ENCODE measurements around the gene CARF. TPM values are rescaled to one million over a fixed set of nuclear protein-coding genes. Genes with fewer than 3 reads are reported as not detected.
"Not testable (repeated sequence)": the region's sequence is repeated elsewhere in the genome, so short reads cannot be mapped to it uniquely, and the experiment has no call there.

CARF gene
- total RNA-seq, 2 donors from 2014 or later, result 14.3 to 15.8 TPM

- DNase-seq (ENCODE audit: low spot score), result no peak
- no peak overlapping the region for H3K4me3 ChIP-seq
- TF ChIP-seq POLR2A (IDR thresholded peaks at IDR 0.05) (no peak), CTCF (IDR thresholded peaks at IDR 0.05) (no peak), POLR2AphosphoS5 (IDR thresholded peaks at IDR 0.05) (no peak)
- no peaks in the 10 kb centered on the region for H3K9me3 ChIP-seq
- intact Hi-C loops (cut with DNase I), result no loop called here
- no peak overlapping the region for H3K27ac ChIP-seq
- no peaks in the 10 kb centered on the region for H3K4me1 ChIP-seq (replicated peaks)
- H3K36me3 ChIP-seq, result no peaks in the 10 kb centered on the region
- H3K27me3 ChIP-seq (replicated peaks; ENCODE audit: insufficient read depth), result no peaks in the 10 kb centered on the region
- WGBS, result 96% methylated on average over 2 of the region's 2 CpGs
Observed at GRCh38 chr2:202877699-202878098, 34.4 kb upstream of the CARF start.

DNA sequence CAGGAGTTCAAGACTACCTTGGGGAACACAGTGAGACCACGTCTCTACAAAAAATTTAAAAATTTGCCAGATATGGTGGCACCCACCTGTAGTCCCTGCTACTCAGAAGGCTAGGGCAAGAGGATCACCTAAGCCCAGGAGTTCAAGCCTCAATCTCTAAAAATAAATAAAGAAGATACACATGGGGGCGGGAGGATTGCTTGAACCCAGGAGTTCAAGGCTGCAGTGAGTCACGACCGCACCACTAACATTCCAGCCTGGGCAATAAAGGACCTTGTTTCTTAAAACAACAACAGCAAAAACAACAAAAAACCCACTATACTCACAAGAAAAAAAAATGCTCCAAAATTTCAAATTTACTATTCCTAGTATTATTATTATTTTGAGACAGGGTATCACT is 30.5 kb upstream of the CARF start:
- intact Hi-C loops (cut with DNase I), result no loop called here

DNA sequence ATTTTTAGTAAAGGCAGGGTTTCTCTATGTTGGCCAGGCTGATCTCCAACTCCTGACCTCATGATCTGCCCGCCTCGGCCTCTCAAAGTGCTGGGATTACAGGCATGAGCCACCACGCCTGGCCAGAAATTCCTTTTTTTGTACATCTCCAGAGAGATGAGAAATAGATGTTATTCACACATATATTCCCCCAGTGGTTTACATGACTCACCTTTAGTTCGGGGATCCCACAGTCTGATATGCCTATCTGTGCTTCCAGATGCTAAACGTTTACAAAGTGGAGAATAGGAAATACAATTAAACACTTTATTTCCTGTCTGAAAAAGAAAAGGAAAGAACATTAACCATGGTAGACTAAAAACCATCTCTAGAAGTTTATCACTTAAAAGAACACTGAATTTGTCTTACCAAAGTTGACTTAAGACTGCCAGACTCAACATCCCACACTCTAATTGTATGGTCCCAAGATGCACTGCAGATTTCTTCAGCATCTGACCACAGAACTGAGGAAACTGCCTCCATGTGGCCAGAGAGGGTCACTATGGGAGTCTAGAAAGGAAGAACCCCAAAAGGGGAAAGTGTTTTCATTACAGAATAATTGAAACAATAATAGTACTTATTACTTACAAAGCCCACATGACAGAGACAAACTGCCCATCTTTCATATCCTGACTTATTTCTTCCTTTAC is 27.9 kb upstream of the CARF start:
- TF ChIP-seq POLR2A (IDR thresholded peaks at IDR 0.05), result no peak
- TF ChIP-seq POLR2AphosphoS5 (IDR thresholded peaks at IDR 0.05), result no peak
- TF ChIP-seq CTCF (IDR thresholded peaks at IDR 0.05), result no peak
- Histone ChIP-seq H3K27ac (no peak overlapping the region), H3K27me3 (replicated peaks; ENCODE audit: insufficient read depth) (no peaks in the 10 kb centered on the region), H3K9me3 (no peaks in the 10 kb centered on the region), H3K4me1 (replicated peaks) (no peaks in the 10 kb centered on the region), H3K36me3 (no peaks in the 10 kb centered on the region), H3K4me3 (no peak overlapping the region)
- WGBS, result 86% methylated on average over 5 of the region's 5 CpGs
- intact Hi-C loops (cut with DNase I), result no loop called here
- DNase-seq (ENCODE audit: low spot score), result no peak

More for the DNA sequence above, 30.5 kb upstream of the CARF start:
- Histone ChIP-seq H3K4me3 (no peak overlapping the region), H3K36me3 (no peaks in the 10 kb centered on the region), H3K27me3 (replicated peaks; ENCODE audit: insufficient read depth) (no peaks in the 10 kb centered on the region), H3K4me1 (replicated peaks) (no peaks in the 10 kb centered on the region), H3K27ac (no peak overlapping the region), H3K9me3 (no peaks in the 10 kb centered on the region)
- DNase-seq (ENCODE audit: low spot score), result no peak
- 92% methylated on average over 4 of the region's 4 CpGs for WGBS
- TF ChIP-seq CTCF (IDR thresholded peaks at IDR 0.05) (no peak), POLR2A (IDR thresholded peaks at IDR 0.05) (no peak), POLR2AphosphoS5 (IDR thresholded peaks at IDR 0.05) (no peak)

- Histone ChIP-seq H3K4me3 (no peak overlapping the region), H3K9me3 (no peaks in the 10 kb centered on the region), H3K36me3 (no peaks in the 10 kb centered on the region), H3K27me3 (replicated peaks; ENCODE audit: insufficient read depth) (no peaks in the 10 kb centered on the region), H3K4me1 (replicated peaks) (no peaks in the 10 kb centered on the region), H3K27ac (no peak overlapping the region)
- no peak for TF ChIP-seq POLR2AphosphoS5 (IDR thresholded peaks at IDR 0.05)
- no peak for TF ChIP-seq CTCF (IDR thresholded peaks at IDR 0.05)
- TF ChIP-seq POLR2A (IDR thresholded peaks at IDR 0.05), result no peak
- 95% methylated on average over 7 of the region's 7 CpGs for WGBS
- intact Hi-C loops (cut with DNase I), result no loop called here
- DNase-seq (ENCODE audit: low spot score), result no peak
Observed at GRCh38 chr2:202885190-202885589, 26.9 kb upstream of the CARF start.

DNA sequence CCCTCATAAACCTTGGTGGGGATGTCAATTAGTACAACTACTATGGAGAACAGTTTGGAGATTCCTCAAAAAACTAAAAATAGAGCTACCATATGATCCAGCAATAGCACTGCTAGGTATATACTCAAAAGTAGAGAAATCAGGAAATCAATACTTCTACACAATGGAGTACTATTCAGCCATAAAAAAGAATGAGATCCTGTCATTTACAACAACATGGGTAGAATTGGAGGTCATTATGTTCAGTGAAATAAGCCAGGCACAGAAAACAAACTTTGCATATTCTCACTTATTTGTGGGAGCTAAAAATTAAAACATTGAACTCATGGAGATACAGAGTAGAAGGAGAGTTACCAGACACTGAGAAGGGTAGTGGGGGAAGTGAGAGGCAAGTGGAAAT is 6.6 kb upstream of the CARF start:
- intact Hi-C loops (cut with DNase I); H3K9me3 ChIP-seq; DNase-seq (ENCODE audit: low spot score); H3K4me3 ChIP-seq; H3K27me3 ChIP-seq (replicated peaks; ENCODE audit: insufficient read depth); H3K36me3 ChIP-seq; H3K4me1 ChIP-seq (replicated peaks); H3K27ac ChIP-seq: not testable (repeated sequence)

All from prostate gland (tissue), 2 donors.